GM12873 (cell line): Measurements from ENCODE around the gene TFAP2E.

Experiments
- TF ChIP-seq, protein P1 (sequence below): IDR thresholded peaks from 2 replicates; pipeline ENCODE4 v1.5.1; 2012; ENCODE audit warnings: low read depth, mild to moderate bottlenecking, moderate library complexity, low read length, control low read depth; ENCODE audit not compliant: insufficient read depth; ENCODE audit errors: missing control alignments

The TFAP2E gene

DNA sequence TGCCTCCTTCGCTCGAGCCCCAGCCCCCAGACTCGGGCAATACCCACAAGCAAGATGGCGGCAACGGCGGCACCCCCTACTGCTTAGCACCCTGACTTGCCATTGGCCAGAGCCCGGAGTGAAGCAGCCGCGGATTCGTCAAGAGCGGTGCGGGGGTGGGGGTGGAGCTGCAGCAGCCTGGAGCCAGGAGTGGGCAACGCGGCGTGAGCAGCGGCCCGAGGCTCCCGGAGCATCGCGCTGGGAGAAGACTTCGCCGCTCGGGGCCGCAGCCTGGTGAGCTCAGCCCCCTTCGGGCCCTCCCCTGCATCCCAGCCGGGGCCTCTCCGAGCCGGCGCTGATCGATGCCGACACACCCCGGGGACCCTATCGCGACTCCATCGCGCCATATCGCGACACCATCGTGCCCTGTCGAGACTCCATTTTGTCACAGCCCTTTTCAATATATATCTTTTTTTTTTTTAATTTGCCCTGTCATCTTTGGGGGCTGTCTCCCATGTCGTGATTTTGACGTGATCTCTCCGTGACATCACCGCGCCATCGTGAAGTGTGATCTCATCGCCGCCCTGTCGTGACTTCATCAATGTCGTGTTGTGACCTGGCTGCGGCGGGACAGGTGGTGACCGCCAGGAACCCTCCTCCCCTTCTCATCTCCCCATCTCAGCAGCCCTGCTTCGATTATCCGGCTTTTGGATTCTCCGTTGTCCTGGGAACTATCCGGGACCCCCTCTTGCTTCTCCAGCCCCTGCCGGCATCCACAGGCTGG, 15.3 kb upstream of the TFAP2E start, which contains the start of gene NCDN:
Gene NCDN, plus strand, starts transcription at position 189 of the 763 bp plus-strand sequence. Its CDS starts 392 bp downstream, at position 581.
- TF ChIP-seq, protein P1, sequence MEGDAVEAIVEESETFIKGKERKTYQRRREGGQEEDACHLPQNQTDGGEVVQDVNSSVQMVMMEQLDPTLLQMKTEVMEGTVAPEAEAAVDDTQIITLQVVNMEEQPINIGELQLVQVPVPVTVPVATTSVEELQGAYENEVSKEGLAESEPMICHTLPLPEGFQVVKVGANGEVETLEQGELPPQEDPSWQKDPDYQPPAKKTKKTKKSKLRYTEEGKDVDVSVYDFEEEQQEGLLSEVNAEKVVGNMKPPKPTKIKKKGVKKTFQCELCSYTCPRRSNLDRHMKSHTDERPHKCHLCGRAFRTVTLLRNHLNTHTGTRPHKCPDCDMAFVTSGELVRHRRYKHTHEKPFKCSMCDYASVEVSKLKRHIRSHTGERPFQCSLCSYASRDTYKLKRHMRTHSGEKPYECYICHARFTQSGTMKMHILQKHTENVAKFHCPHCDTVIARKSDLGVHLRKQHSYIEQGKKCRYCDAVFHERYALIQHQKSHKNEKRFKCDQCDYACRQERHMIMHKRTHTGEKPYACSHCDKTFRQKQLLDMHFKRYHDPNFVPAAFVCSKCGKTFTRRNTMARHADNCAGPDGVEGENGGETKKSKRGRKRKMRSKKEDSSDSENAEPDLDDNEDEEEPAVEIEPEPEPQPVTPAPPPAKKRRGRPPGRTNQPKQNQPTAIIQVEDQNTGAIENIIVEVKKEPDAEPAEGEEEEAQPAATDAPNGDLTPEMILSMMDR = no peak

DNA sequence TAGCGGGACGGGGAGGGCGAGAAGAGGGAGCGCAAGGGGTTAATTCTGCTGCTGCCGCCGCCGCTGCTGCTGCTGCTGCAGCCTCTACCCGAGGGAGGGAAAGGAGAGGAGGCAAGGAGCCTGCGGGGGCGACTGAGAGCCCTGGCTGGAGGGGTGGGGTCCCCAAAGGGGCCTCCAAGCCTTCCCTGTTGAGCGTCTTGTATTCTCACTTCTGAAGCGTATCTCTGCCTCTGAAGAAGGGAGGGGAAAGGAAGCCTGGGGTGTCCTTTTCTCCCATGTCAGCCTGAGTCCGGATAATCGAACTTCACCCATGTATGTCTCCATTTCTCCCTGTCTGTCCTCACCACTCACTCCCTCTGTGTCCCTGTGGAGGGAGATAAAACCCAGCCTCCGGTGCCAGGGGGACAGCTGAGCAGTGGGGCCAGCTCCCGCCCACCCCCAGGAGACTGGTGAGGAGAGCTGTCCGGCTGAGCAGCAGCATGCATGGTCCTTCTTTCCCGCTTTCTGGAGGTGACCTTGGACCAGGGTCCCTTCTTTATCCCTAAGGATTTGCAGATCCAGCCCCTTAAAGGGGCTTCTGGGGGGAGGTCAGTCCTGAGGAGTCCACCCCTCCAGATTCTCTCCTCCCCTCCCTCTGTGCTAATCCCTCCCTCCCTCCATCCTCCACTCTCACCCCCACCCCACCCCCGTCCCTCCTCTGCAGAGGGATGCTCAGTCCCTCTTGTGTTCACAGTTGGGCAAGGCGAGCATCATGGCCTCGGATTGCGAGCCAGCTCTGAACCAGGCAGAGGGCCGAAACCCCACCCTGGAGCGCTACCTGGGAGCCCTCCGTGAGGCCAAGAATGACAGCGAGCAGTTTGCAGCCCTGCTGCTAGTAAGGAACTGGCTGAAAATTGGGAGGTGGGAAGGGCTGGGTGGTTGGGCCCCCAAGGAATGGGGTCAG, 14.5 kb upstream of the TFAP2E start:
- TF ChIP-seq, protein P1 = peak; percentile 3

DNA sequence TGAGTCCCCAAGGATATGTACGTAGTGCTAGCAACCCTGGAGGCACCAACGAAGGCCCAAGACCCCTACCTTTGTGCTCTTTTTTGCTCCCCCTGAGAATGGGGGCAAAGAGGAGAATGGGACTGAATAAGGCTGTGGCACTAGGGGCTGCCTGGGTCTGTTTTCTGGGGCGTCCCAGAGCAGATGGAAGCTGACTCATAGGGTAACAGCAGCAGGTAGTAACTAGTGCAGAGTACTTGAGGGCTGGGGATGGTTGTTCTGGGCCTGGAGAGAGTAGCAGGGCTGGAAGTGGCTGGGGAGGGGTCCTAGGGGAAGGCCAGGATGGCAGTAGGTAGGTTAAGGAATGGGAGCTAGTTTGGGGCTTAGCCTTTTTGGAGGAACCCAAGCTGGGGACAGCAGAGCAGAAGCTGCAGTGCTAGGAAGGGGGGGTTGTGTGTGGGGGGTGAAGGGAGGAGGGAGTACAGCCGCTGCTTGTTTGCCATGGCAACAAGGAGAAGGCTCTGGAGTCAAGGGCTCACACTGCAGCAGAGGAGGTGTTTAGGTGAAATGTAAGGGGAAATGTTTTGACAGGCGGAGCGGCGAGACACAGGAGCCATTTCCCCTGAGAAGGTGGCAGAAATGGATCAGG, 13.7 kb upstream of the TFAP2E start:
- TF ChIP-seq, protein P1 = no peak

DNA sequence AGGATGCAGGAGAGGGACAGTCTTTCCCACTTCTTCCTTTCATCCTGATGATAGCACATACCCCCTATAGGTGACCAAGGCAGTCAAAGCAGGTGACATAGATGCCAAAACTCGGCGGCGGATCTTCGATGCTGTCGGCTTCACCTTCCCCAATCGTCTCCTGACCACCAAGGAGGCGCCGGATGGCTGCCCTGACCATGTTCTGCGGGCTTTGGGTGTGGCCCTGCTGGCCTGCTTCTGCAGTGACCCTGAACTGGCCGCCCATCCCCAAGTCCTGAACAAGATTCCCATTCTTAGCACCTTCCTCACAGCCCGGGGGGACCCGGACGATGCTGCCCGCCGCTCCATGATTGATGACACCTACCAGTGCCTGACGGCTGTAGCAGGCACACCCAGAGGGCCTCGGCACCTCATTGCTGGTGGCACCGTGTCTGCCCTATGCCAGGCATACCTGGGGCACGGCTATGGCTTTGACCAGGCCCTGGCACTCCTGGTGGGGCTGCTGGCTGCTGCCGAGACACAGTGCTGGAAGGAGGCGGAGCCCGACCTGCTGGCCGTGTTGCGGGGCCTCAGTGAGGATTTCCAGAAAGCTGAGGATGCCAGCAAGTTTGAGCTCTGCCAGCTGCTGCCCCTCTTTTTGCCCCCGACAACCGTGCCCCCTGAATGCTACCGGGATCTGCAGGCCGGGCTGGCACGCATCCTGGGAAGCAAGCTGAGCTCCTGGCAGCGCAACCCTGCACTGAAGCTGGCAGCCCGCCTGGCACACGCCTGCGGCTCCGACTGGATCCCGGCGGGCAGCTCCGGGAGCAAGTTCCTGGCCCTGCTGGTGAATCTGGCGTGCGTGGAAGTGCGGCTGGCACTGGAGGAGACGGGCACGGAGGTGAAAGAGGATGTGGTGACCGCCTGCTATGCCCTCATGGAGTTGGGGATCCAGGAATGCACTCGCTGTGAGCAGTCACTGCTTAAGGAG, 12.6 kb upstream of the TFAP2E start:
- TF ChIP-seq, protein P1 = no peak

DNA sequence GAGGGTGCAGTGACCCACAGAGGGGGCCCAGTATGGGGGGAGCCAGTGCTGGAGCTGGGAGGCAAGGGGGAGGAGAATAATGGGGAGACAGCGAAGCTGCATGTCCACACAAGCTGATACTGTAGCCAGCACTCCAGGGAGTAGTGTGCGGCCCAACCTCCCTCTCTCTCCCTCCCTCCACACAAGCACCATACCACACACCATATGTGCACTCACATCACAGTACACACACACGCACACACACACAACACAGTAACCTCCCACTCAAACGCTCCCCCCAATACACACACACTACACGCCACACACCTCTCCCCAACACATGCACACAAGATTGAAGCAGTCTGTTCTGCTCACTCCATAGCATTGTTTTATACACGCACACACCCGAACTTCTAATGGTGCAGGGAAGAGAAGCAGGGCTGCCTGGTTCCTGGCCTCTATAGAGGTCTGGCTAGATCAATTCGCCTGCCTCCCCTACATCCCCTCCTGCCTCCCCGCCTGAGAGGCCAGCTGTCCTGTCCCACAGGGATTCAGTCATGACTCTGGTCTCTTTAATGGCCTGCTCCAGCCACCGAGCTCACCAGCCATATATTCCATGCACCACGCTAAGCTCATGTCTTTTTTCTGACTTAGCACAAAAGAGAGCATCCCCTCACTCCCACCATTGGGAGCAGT, 11.7 kb upstream of the TFAP2E start:
- TF ChIP-seq, protein P1 = no peak

DNA sequence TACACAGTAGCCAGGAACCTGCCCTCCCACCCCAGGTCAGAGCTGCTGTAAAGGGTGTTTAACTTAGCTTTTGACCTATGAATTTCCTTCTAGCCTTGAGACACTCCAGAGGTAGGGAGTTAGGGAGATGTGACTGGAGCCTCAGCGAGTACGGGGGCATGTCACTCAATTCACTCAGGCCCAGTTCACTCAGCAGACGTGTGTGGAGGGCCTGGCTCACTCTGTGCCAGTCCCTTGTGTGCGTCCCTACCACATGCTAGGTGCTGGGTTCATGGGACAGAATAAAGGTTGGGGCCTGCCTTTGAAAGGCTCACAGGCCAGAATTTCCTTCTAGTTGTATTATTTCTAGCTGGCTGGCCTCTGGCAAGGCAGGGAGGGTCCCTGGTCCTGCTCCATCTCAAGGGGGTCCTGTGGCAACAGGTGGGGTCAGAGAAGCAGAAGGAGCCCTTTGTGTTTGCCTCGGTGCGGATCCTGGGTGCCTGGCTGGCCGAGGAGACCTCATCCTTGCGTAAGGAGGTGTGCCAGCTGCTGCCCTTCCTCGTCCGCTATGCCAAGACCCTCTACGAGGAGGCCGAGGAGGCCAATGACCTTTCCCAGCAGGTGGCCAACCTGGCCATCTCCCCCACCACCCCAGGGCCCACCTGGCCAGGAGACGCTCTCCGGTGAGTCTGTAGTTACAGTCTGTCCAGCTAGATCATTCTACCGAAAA, 11.0 kb upstream of the TFAP2E start:
- TF ChIP-seq, protein P1 = no peak
